Panc1 (cell line): Measurements from ENCODE around the gene IL34. TPM values are rescaled to one million over a fixed set of nuclear protein-coding genes. Genes with fewer than 3 reads are reported as not detected.

Experiments used
- ATAC-seq: fragments of 200-7000 bp; cut with Tn5 transposase; 2 replicates; pipeline ENCODE4 v1.9.1; 2020; ENCODE audit warnings: mild to moderate bottlenecking, moderate library complexity
- BruUV-seq: library from RNA; stranded (reverse); fragments of 400-500 nt; replicated peaks from 2 replicates; lab custom pipeline; 2021; lab: Mats Ljungman, UMichigan
- CTCF ChIA-PET: fragments of 300-600 bp; sonication (Branson Sonifier 250); formaldehyde crosslinking; loops from one replicate; lab custom pipeline; 2022; ENCODE audit warnings: antibody characterized with exemption; lab: Charles Lee
- POLR2A ChIA-PET: fragments of 300-600 bp; sonication (Branson Sonifier 250); formaldehyde crosslinking; loops from one replicate; lab custom pipeline; 2022; ENCODE audit warnings: antibody characterized with exemption; lab: Charles Lee
- DNase-seq: peaks from one replicate; pipeline ENCODE4 v3.0.0-alpha.2; 2010; ENCODE audit warnings: low read depth, low spot score
- H3K27ac ChIP-seq: 2 replicates; pipeline ENCODE4 v1.5.1; 2011; ENCODE audit warnings: mild to moderate bottlenecking, low read length, inconsistent platforms
- H3K27me3 ChIP-seq: fragments of 200-500 bp; sonication (Bioruptor generic); 2 replicates; pipeline ENCODE4 v1.6.0; 2014; ENCODE audit warnings: low read length, inconsistent platforms; ENCODE audit not compliant: control insufficient read depth, insufficient read depth
- H3K36me3 ChIP-seq: fragments of 200-500 bp; sonication (Bioruptor generic); 2 replicates; pipeline ENCODE4 v1.5.1; 2014; ENCODE audit warnings: inconsistent platforms, mild to moderate bottlenecking, low read length, moderate library complexity; ENCODE audit not compliant: control insufficient read depth, insufficient read depth
- H3K4me1 ChIP-seq: 2 replicates; pipeline ENCODE4 v1.5.1; 2011; ENCODE audit warnings: inconsistent platforms, mild to moderate bottlenecking, low read length, moderate library complexity; ENCODE audit not compliant: control insufficient read depth, insufficient read depth
- H3K4me3 ChIP-seq, 2 experiments: 2 replicates each; pipeline ENCODE4 v1.5.1; 2011 to 2012; ENCODE audit warnings: low read depth in 2 of 2, low read length in 2 of 2, mild to moderate bottlenecking in 2 of 2, inconsistent platforms in 1 of 2, moderate library complexity in 1 of 2
- H3K9me3 ChIP-seq: fragments of 200-500 bp; sonication (Bioruptor generic); 2 replicates; pipeline ENCODE4 v1.5.1; 2014; ENCODE audit warnings: low read depth, mild to moderate bottlenecking, inconsistent platforms, low read length, moderate library complexity; ENCODE audit not compliant: control insufficient read depth, insufficient read depth
- POLR2AphosphoS5 ChIP-seq: IDR thresholded peaks from 2 replicates; pipeline ENCODE4 v1.6.1; 2012; ENCODE audit warnings: mild to moderate bottlenecking, low read depth, low read length, moderate library complexity
- SIN3A ChIP-seq: IDR thresholded peaks from 2 replicates; pipeline ENCODE4 v1.6.1; 2012; ENCODE audit warnings: low read depth, mild to moderate bottlenecking, low read length, moderate library complexity, borderline replicate concordance; ENCODE audit not compliant: insufficient read depth
- TCF7L2 ChIP-seq: IDR thresholded peaks from 2 replicates; pipeline ENCODE4 v1.6.1; 2011; ENCODE audit warnings: mild to moderate bottlenecking, low read depth, low read length, inconsistent platforms
- in situ Hi-C: cut with HindIII; loops from 2 replicates; pipeline ENCODE4 v1.10.0; 2016; ENCODE audit warnings: low sequenced_read_pairs, low pct_unique_long_range_greater_than_20kb
- intact Hi-C: fragments of 100-400 bp; cut with micrococcal nuclease; formaldehyde crosslinking; loops from one replicate; pipeline ENCODE4 v1.10.0; 2022; ENCODE audit not compliant: unreplicated experiment
- total RNA-seq: library from RNA; stranded (reverse); gene quantifications from one replicate; pipeline ENCODE4 v1.2.1, GENCODE V29; 2021; ENCODE audit not compliant: unreplicated experiment
- TF ChIP-seq, protein P1 (sequence below), 2 experiments: IDR thresholded peaks; 2 replicates each; pipeline ENCODE4 v1.6.1; 2011 to 2012; ENCODE audit warnings: low read depth in 2 of 2, control low read depth in 1 of 2, low read length in 1 of 2, mild to moderate bottlenecking in 1 of 2, moderate library complexity in 1 of 2; ENCODE audit not compliant: insufficient read depth in 1 of 2
- TF ChIP-seq, protein P2 (sequence below): fragments of 450-650 bp; IDR thresholded peaks from 2 replicates; pipeline ENCODE4 v1.5.1; 2017; ENCODE audit warnings: mild to moderate bottlenecking

The IL34 gene
- total RNA-seq, 1 experiment from 2014 or later, result 5.8 TPM

DNA sequence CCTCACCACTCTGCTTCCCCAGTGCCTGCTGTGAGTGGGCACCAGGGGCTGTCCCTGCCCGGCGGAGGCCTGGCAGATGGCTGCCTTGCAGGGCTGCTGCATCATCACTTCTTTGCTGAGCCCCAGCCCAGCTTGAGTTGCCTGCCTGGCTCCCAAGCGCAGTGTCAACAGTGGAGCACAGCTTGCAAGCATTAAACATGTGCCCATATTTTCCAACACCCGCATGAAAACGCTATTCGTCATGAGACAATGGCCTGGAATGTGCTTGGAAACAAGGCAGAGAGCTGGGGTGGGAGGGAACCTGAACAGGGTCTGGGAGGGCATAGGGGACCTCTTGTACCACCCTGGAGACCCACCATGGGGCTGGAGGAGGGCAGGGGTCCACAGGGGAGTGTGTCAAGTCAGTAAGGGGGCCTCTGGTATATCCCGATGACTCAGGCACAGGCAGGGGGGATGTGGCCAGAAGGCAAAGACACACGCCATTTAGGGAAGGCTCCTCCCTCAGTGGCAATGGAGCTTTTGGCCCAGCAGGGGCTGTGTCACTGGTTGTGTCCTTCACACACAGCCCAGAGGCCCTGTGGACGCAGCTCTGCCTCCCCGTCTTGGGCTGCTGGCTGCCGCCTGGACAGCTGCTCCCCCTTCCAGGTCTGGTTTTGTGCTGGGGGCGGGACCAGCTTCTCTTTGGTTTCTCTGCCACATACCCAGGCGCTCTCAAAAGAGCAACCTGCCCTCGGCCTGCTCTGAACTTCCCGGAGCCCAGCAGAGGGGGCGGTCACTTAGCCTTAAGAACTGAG, 56.9 kb downstream of the IL34 start:
- Histone ChIP-seq H3K36me3 (no peaks in the 10 kb centered on the region), H3K27ac (no peak overlapping the region), H3K27me3 (no peaks in the 10 kb centered on the region), H3K4me3 (no peak overlapping the region), H3K9me3 (no peaks in the 10 kb centered on the region), H3K4me1 (peaks cover 14% of the 10 kb centered on the region)
- DNase-seq (no peak), ATAC-seq (peak; percentile 58; the same call in 1 of the 2 replicates)
- ChIA-PET POLR2A (interaction anchor here (0.6 kb wide), 1 partner anchor 323 kb away, joined by 3 read pairs; no protein-coding TSS in a partner anchor), CTCF (no interaction called here)
- no peak for TF ChIP-seq POLR2AphosphoS5
- TF ChIP-seq, protein P1, sequence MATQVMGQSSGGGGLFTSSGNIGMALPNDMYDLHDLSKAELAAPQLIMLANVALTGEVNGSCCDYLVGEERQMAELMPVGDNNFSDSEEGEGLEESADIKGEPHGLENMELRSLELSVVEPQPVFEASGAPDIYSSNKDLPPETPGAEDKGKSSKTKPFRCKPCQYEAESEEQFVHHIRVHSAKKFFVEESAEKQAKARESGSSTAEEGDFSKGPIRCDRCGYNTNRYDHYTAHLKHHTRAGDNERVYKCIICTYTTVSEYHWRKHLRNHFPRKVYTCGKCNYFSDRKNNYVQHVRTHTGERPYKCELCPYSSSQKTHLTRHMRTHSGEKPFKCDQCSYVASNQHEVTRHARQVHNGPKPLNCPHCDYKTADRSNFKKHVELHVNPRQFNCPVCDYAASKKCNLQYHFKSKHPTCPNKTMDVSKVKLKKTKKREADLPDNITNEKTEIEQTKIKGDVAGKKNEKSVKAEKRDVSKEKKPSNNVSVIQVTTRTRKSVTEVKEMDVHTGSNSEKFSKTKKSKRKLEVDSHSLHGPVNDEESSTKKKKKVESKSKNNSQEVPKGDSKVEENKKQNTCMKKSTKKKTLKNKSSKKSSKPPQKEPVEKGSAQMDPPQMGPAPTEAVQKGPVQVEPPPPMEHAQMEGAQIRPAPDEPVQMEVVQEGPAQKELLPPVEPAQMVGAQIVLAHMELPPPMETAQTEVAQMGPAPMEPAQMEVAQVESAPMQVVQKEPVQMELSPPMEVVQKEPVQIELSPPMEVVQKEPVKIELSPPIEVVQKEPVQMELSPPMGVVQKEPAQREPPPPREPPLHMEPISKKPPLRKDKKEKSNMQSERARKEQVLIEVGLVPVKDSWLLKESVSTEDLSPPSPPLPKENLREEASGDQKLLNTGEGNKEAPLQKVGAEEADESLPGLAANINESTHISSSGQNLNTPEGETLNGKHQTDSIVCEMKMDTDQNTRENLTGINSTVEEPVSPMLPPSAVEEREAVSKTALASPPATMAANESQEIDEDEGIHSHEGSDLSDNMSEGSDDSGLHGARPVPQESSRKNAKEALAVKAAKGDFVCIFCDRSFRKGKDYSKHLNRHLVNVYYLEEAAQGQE (IDR thresholded peaks at IDR 0.05; ENCODE audit: insufficient read depth in 1 of 2, low read depth in 2 of 2, low read length in 1 of 2), result no peak
- no peak for TF ChIP-seq SIN3A
- TF ChIP-seq TCF7L2, result no peak
- TF ChIP-seq, protein P2, sequence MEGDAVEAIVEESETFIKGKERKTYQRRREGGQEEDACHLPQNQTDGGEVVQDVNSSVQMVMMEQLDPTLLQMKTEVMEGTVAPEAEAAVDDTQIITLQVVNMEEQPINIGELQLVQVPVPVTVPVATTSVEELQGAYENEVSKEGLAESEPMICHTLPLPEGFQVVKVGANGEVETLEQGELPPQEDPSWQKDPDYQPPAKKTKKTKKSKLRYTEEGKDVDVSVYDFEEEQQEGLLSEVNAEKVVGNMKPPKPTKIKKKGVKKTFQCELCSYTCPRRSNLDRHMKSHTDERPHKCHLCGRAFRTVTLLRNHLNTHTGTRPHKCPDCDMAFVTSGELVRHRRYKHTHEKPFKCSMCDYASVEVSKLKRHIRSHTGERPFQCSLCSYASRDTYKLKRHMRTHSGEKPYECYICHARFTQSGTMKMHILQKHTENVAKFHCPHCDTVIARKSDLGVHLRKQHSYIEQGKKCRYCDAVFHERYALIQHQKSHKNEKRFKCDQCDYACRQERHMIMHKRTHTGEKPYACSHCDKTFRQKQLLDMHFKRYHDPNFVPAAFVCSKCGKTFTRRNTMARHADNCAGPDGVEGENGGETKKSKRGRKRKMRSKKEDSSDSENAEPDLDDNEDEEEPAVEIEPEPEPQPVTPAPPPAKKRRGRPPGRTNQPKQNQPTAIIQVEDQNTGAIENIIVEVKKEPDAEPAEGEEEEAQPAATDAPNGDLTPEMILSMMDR, result no peak
- no TSS peak for BruUV-seq
- intact Hi-C loops, result no loop called here
- in situ Hi-C loops, result no loop called here

DNA sequence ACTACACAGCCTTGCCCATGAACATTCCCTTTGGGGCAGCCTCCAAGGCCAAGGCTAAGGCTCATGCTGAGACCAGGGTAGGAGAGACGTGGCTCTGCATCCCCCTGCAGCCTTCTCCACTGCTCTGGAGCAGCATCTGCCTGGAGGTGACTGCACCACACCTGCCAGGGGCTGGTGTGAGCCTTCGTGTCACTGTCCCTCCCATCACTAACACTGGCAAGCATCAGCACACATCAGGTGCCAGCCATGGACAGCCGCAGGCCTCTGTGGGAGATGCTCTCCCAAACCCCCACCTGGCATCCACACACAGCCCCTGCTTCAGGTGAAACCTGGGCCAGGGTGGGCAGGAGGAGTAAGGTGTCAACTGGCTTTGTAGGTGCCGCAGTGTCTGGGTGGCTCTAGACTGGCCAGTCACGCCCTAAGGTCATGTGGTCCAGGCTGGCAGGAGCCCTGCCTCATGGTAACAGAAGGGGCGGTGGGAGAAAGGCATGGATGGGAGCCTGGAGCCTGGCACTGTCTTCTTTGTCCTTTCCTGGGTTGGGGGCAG, 57.5 kb downstream of the IL34 start:
- no peak for TF ChIP-seq POLR2AphosphoS5
- no peak for TF ChIP-seq SIN3A
- TF ChIP-seq TCF7L2, result no peak
- TF ChIP-seq, protein P1 (IDR thresholded peaks at IDR 0.05; ENCODE audit: insufficient read depth in 1 of 2, low read depth in 2 of 2, low read length in 1 of 2), result no peak
- TF ChIP-seq, protein P2, result no peak
- POLR2A ChIA-PET, result no interaction called here
- Histone ChIP-seq H3K27me3 (no peaks in the 10 kb centered on the region), H3K4me3 (no peak overlapping the region), H3K27ac (no peak overlapping the region), H3K4me1 (peaks cover 14% of the 10 kb centered on the region), H3K36me3 (no peaks in the 10 kb centered on the region), H3K9me3 (no peaks in the 10 kb centered on the region)
- no peak for ATAC-seq
- in situ Hi-C loops (no loop called here), intact Hi-C loops (no loop called here)
- CTCF ChIA-PET, result no interaction called here
- no TSS peak for BruUV-seq
- DNase-seq, result no peak
